Measurements from ENCODE around the gene C1orf198.

The C1orf198 gene, protein sequence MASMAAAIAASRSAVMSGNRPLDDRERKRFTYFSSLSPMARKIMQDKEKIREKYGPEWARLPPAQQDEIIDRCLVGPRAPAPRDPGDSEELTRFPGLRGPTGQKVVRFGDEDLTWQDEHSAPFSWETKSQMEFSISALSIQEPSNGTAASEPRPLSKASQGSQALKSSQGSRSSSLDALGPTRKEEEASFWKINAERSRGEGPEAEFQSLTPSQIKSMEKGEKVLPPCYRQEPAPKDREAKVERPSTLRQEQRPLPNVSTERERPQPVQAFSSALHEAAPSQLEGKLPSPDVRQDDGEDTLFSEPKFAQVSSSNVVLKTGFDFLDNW

DNA sequence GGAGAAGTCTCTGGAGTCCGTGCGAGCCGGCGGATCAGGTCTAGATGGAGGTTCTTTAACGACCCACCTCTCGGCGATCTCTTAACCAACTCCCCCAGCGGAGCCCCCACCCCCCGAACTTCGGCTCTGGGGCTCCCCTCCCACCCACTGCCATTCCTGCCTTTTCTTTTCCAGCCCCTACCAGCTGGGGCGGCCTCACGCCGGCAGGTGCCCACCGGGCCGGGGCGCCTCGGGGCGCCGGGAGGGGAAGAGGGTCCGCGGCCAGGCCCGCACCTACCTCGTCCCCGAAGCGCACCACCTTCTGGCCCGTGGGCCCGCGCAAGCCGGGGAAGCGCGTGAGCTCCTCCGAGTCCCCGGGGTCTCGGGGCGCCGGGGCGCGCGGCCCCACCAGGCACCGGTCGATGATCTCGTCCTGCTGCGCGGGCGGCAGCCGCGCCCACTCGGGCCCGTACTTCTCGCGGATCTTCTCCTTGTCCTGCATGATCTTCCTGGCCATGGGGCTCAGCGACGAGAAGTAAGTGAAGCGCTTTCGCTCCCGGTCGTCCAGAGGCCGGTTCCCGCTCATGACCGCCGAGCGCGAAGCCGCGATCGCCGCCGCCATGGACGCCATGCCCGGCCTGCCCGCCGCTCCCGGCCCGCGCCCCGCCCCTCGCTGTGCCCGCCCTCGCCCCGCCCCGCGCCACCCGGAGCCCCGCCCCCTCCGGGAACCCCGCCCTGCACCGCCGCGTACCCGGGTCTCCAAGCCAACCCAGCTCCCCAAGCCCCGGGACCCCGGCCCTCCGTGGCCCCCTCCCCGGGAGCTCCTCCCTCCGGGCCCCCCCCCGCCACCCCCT is at the start of gene C1orf198:
Gene C1orf198, minus strand, starts transcription at position 619 of the 833 bp plus-strand sequence. Its CDS starts 9 bp downstream, at position 610.
- peak; percentile 47 for DNase-seq (ENCODE audit: low read depth, low spot score)

GRCh38 chr1:230917284-230918135 is 49.2 kb upstream of the C1orf198 start:
- DNase-seq (ENCODE audit: low read depth, low spot score), result peak; percentile 84

- DNase-seq (ENCODE audit: low read depth, low spot score), result no peak
Observed at GRCh38 chr1:230916587-230917283, 48.4 kb upstream of the C1orf198 start.

DNA sequence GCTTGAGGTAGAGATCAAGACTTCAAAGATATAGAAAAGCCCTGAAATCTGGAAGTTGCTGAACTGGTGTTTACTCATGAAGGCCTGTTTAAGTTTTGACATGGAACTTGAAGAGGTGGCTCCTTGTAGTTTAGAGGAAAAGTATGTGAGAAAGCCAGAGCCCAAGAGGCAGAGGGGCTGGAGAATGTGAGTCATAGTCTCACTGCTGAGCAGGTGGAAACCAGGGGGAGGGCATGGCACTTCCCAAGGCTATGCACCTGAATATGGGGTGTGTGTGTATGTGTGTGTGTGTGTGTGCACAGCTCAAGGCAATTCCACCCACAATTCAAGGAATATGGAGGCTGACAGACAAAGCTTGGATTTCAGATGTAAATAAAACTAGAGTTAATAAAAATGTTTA is 46.8 kb upstream of the C1orf198 start:
- DNase-seq (ENCODE audit: low read depth, low spot score), result no peak

- DNase-seq (ENCODE audit: low read depth, low spot score), result no peak
Observed at GRCh38 chr1:230913496-230913895, 45.2 kb upstream of the C1orf198 start.

DNA sequence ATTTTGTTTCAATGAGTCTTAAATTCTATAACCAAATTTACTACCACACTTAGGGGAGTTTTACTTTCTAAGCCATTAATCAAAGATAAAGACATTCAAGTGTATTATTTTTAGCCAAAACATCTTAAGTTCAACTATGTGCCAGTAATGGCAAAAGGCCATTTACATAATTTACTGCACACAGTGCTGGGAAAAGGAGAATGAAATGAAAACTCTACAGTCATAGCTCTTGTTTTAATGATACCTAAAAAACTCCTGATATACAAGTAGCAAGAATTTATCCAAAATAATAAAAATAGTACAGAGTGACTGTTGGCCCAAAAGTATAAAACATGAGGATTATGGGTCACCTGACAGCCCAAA is 42.4 kb upstream of the C1orf198 start:
- DNase-seq (ENCODE audit: low read depth, low spot score), result no peak

DNA sequence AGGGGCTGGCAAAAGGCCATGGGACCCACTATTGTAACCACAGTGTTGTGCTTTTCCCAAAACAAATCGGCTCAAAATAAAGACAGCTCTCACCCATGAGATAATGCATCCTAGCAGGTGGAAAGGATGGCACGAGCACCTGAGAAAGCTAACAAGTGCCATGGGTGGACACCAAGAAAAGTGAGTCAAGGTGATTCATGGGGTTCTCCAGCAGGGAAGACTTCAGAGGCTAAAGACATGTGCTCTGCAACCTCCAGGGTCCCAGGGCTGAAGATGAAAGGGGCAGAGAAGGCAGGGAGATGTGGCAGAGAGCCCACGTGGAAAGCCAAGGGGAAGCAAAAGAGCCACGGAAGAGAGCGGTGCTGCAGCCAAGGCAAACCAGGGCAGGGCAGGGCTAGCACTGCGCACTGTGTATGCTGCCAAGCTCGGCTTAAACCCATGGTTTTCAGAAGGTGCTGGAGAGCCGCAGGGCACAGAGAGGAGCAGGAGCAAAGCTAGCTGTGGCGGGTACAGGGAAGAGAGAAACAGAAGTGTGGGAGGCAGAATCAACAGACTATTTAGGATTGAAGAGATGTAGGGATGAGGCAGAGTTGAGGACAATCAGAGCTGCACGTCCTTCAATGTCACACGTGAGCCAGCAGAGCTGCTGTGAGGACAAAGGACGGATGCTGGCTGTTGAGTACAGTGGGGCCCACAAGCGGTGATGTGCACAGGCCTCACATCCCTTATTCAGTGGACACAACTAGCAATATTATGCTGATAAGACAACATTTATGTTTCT is 41.8 kb upstream of the C1orf198 start:
- DNase-seq (ENCODE audit: low read depth, low spot score), result no peak

GRCh38 chr1:230907472-230908205 is 39.3 kb upstream of the C1orf198 start:
- DNase-seq (ENCODE audit: low read depth, low spot score), result no peak

GRCh38 chr1:230906226-230906625 is 37.9 kb upstream of the C1orf198 start:
- DNase-seq (ENCODE audit: low read depth, low spot score), result no peak

DNA sequence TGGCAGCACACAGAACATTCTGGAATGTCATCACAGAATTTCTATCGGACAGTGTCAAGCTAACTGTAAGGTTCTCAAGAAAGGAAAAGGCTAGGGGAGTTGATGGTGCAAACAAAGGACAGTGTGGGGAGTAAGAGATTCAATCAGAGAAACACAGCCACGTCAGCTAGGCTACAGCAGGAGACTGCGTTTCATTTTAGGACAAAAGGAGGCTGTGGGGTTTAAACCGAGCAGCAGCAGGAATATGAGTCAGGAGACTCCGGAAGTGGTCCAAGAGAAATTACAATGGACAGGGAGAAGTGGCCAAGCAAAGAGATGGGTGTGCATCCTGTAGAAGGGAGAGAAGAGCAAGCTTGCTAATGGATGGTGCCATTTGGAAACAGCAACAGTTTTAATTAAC is 37.4 kb upstream of the C1orf198 start:
- DNase-seq (ENCODE audit: low read depth, low spot score), result no peak

GRCh38 chr1:230902349-230902923 is 34.1 kb upstream of the C1orf198 start:
- DNase-seq (ENCODE audit: low read depth, low spot score), result no peak

DNA sequence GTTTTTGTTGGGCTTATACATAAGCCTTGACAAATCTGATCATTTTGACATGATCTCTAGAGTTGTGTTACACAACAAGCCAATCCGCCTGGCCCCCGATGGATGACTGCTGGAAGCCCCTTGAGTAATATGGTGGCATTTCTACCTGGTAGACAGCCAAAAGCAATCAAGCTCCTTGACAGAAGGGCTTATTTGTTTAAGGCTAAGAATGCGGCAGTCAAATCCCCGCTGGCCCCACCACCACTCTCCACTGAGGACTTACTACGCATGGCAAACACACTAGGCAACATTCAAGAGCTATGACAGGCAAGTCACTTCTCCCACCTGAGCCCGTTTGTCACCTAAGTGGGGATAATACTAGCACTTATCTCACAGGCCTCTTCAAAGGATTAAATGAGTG is 33.4 kb upstream of the C1orf198 start:
- no peak for DNase-seq (ENCODE audit: low read depth, low spot score)

DNA sequence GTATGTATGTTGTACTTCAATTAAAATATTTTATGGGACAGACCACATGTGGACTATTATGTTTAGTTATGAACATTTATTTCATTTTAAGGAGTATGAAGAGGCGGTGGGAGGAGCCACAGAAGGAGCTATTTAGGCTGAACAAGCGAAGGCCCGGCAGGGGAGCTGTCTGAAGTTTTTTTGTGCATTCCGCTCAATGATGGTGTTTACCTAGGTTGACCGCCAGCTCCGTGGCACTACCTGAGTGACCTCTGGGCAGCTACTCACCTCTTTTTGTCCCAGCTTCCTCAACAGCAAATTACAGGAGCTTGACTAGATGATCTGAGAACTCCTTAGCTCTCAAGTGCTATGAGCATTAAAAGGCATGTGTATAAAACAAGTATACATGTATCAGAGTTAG is 32.7 kb upstream of the C1orf198 start:
- no peak for DNase-seq (ENCODE audit: low read depth, low spot score)

- DNase-seq (ENCODE audit: low read depth, low spot score), result no peak
Observed at GRCh38 chr1:230899841-230900251, 31.5 kb upstream of the C1orf198 start.

- no peak for DNase-seq (ENCODE audit: low read depth, low spot score)
Observed at GRCh38 chr1:230898748-230899147, 30.4 kb upstream of the C1orf198 start.

DNA sequence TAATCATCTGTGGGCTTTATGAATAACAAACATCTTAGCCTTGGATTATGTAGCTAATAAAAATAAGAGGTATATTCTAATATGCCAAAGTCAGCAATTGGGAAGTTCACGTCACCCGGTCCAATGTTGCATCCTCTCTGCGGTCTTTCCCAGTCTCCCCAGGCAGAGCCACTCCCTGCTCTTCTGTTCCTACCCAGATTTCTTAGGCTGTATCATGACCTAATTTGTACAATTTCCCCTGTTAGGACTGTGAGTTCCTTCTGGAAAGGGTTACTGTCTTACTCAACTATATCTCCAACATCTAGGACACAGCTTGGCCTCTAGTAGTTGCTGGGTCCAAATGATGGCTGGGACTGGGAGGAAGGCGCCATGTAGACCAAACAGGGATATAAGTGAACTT is 29.8 kb upstream of the C1orf198 start:
- no peak for DNase-seq (ENCODE audit: low read depth, low spot score)

- DNase-seq (ENCODE audit: low read depth, low spot score), result no peak
Observed at GRCh38 chr1:230896779-230897178, 28.5 kb upstream of the C1orf198 start.

DNA sequence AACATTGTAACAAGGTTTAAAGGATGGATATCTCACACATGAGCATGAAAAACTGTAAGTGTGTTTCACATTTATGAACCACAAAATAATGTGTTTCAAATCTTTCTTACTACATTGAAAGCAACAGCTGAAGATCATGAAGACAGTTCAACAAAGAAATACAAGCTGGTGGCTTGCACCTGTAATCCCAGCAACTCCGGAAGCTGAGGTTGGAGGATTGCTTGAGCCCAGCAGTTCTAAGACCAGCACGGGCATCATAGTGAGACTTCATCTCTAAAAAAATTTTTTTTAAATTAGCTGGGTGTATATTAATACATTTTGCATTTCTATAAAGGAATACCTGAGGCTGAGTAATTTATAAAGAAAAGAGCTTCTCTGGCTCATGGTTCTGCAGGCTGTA is 27.1 kb upstream of the C1orf198 start:
- no peak for DNase-seq (ENCODE audit: low read depth, low spot score)

- DNase-seq (ENCODE audit: low read depth, low spot score), result no peak
Observed at GRCh38 chr1:230894664-230895063, 26.3 kb upstream of the C1orf198 start.

DNA sequence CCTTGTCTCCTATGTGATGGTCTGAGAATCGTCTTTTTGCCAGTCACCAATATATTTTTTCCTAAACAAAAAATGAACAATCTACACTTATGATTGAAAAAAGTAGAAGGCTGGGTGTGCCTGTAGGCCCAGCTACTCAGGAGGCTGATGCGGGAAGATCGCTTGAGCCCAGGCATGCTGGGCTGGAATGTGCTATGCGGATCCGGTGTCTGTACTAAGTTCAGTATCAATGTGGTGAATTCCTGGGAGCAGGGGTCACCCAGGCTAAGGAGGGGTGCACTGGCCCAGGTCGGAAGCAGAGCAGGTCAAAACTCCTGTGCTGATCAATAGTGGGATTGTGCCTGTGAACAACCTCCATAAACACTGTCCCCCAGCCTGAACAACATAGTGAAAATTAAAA is 25.7 kb upstream of the C1orf198 start:
- no peak for DNase-seq (ENCODE audit: low read depth, low spot score)

Data from ELF-1 (cell line).